Limb (tissue), 2 donors: ENCODE data around the gene GRB2.
"Not testable (repeated sequence)": the region's sequence is repeated elsewhere in the genome, so short reads cannot be mapped to it uniquely, and the experiment has no call there.

Experiments
- DNase-seq, 2 donors: peaks; one replicate each; pipeline ENCODE4 v3.0.0-alpha.2; 2016; ENCODE audit errors: extremely low spot score in 2 of 2

GRB2 gene

DNA sequence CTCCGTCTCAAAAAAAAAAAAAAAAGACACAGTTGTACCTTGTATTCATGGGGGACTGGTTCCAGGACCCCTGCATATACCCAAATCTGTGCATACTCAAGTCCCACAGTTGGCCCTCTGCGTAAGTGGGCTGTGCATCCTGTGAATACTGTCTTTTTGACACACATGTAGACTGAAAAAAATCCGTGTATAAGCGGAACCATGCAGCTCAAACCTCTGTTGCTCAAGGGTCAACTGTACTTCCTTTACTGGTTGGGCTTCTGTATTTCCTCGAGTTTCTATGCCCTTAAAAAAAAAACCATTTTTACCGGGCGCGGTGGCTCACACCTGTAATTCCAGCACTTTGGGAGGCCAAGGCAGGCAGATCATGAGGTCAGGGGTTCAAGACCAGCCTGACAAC, 52.3 kb downstream of the GRB2 start:
- no peak for DNase-seq

DNA sequence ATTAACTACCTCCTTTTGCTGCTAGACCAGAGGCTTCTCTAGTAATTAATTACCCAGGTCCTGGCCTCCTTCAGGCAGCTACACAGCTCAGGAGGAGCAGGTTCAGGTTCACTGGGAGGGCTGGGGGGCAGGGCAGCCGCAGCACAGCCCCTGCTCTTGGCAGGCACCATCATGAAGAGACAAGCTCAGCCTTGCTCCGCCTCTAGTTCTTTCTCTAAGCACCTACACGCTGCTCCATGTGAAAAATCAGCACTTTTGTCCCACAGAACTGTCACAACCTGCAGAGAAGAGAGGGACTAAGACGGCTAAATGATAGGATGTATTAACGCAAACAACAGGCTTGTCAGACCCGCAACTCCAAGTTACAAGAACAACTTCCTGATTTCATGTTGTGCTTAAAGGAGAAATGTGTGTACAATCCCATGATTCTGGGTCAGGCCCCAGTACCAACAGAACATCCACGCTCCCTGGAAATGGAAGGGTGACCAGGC, 53.4 kb downstream of the GRB2 start:
- DNase-seq = peak in 1 of 2 donors; percentile 43

DNA sequence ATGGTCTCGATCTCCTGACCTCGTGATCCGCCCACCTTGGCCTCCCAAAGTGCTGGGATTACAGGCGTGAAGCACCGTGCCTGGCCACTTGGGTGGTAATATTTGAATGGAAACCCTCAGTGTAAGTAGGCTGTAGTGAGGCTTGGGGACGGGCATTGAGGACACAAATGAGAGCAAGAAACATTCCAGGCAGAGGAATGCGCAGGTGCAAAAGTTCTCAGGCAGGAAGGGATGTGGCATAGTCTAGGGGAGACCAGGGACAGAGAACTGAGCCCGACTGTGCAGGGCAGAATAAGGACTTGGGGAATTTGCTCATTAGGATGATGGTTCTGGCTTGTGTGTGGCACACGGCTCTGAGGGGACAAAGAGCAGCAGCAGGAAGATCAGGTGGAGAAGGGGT, 54.8 kb downstream of the GRB2 start:
- DNase-seq = no peak

DNA sequence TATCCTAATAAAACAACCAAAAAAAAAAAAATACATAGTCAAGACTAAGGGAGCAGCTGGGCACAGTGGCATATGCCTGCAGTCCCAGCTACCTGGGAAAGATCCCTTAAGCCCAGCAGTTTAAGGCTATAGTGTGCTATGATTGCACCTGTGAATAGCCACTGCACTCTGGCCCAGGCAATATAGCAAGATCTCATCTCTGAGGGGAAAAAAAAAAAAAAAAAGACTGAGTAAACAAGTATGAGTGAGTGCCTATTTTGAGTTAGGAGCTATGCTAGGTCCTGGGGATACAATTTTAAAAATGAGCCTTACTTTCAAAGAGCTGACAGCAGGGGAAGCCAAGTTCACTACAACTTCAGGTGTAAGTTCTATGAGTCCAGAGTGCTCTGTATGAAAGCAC, 55.4 kb downstream of the GRB2 start:
- DNase-seq = no peak

DNA sequence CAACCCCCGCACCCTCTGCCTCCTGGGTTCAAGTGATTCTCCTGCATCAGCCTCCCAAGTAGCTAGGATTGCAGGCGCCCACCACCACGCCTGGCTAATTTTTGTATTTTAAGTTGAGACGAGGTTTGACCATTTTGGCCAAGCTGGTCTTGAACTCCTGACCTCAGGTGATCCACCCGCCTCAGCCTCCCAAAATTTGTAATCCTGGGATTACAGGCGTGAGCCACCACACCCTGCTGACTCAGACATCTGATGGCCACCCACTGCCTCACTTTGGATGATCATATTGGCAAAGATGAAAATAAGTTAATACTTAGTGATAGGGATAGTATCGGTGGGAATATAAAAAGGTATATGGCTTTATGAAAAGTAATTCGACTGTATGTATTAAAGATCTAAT, 55.9 kb downstream of the GRB2 start:
- DNase-seq = no peak

DNA sequence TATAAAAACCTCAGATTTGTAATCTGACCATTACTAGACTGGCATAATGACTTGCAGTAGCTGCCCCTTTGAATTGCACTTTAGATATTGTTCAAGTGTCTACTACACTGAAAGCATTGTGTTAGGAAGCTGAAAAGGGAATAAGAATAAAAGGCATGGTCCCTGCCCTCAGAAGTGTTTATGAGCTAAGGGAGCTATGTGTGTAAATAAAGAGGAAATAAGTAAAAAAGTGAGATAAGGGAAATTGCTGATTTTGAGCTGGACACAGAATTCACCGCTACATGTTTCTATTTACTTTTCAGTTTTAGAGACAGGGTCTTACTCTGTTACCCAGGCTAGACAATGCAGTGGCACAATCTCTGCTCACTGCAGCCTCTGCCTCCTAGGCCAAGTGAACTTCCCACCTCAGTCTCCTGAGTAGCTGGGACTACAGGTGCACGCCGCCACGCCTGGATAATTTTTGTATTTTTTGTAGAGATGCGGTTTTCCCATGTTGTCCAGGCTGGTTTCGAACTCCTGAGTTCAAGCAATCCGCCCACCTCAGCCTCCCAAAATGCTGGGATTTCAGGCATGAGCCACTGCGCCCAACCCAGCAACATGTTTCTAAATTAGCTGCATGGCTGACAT, 57.0 kb downstream of the GRB2 start:
- DNase-seq = no peak

DNA sequence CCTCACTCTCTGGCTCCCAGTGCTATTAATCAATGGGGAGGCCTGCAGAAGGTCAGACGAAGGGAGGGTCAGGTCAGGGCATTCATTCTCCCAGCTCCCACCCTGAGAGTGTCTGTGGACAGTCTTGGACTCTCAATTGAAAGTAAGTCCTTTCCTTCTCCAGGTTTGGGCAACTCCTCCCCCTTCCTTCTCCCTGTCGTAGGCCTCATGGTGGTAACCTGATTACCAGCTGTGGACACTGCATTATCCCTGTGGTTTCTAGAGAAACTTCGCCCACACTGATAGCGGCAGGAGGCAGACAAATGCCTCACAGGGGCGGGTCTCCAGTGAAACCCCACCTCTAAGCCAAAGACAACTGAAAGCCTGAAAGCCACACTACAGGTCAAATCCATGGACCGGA, 58.6 kb downstream of the GRB2 start:
- DNase-seq = no peak

DNA sequence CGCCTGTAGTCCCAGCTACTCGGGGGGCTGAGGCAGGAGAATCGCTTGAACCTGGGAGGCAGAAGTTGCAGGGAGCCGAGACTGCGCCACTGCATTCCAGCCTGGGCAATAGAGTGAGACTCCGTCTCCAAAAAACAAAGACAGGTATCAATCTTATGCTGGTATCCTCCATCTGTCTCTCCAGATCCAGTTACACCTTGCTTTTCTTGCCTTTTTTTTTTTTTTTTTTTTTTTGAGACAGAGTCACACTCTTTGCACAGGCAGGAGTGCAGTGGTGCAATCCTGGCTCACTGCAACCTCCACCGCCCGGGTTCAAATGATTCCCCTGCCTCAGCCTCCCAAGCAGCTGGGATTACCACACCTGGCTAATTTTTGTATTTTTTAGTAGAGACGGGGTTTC, 59.1 kb downstream of the GRB2 start:
- DNase-seq = not testable (repeated sequence)

DNA sequence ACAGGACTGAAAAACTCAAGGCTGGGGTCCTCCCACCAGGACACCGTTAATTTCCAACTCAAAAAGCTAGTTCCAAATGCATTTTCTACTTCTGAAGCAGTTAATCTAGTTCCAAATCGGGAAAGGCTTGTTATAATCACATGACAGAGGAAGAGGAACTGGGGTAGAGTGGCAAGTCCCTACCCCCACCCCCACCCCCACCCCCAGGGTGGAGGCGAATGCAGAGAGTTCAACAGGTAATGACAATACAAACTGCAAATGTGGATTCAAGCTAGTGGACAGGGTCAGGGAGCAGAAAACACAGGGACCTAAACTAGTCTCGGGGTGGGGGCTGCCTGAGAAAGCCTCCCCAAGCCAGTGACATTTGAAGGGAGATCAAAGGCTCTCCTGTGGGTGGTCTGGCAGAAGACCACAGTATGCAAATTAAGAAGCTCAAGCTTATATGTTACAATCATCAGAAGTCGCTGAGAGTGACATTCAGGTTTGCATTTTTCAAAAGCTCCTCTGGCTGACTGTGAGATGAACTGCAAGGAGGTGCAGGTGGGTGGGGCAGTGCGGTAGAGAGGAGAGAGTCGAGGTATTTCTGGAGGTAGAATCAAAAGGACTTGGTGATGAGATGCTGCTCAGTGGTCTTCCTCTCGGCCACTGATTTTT, 59.8 kb downstream of the GRB2 start:
- no peak for DNase-seq

DNA sequence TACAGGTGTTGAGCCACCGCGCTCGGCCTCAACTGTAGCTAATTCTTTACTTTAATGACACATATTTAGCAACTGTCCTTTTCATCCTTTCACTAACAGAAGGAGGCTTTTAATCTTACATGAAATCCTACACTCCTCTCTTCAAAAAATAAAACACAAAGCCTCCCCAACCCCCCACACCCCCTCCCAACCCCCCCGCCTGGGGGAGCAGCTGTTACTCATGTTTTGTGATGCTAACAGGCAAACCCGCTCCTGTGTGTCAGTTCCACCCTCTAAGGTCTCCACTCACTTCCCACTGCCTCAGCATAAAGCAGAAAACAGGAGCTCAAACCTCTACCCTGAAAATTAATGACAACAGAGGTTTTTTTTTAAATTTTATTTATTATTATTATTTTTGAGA, 60.8 kb downstream of the GRB2 start:
- DNase-seq = peak; percentile 28 to 60

DNA sequence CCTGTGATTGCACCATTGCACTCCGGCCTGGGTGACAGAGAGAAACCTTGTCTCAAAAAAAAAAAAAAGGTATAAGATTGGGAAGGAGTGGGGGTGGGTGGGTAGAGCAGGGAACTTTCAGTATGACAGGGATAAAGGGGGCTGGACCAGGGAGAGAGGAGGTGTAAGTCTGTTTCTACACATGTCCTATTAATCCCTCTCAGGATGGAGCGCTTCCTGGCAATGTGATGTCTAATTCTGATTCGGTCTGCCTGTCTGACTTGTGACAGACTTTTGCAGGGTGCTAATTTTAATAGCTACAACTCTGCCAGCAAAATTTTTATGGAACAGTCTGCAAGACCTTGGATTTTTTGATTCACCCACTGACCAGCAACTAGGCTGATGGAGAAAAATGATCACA, 62.5 kb downstream of the GRB2 start:
- DNase-seq = no peak

DNA sequence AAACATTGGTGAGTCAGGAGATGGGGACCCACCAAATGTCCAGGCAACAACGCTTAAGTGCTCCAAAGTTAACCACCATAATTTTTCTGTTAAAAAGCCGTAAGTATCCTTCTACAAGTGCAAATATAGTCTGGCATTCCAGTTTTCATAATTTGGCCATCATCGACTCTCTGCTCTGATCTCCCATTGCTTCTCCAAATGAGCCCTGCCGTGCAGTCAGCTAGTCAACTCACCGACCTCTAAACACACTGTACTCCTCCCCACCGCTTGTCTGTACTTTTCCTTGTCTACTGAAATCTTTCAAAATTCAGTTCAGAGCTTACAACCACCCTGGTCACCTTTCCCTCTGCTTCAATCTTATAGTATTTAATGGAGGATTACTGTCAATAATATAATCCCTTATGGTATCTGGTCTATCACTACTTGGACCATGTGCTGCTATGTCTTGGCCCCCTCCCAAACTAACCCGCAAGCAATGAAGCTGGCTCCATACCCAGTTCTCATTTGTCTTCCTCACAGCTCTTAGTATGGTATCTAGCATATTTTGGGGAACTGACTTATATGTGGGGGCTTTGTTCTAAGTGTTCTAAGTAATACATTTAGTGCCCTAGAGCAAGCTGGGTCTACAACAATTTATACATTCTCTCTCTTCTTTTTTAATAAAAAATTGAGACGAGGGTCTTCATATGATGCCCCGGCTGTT, 63.5 kb downstream of the GRB2 start:
- no peak for DNase-seq

DNA sequence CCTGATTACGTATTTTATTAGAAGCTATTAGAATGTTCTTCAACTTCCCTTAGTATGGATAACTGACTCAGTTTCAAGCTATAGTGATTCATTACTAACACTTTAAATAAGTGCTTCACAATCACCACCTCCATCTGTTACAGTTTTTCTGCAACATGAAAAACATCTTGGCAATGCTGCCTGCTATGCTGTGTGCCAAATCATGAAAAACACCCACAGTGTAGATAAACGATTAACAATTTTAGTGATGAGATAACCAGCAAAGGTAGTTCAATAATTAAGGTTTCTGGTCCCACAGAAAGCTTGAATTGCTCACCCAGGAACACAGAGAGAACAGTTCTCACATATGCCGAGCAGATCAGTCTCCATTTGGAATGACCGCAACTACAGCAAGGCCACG, 64.8 kb downstream of the GRB2 start:
- DNase-seq = no peak

DNA sequence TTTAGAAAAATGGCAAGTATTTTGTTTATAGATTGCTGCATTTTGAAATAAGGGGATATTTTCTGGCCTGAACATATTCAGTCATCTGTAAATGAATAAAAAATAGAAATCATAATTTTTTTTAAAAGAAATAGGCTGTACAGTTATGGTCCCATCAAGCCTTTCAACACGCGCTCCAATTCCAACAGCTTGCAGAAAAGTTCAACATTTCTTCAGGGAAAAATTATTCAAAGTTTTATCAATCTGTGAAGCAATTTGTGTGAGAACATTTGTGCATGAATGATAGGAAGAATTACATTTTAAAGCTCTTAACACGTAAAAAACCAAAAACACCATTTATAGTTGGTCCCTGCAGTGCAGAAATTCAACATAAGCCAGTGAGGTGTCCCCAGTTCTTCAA, 65.5 kb downstream of the GRB2 start:
- DNase-seq = no peak

DNA sequence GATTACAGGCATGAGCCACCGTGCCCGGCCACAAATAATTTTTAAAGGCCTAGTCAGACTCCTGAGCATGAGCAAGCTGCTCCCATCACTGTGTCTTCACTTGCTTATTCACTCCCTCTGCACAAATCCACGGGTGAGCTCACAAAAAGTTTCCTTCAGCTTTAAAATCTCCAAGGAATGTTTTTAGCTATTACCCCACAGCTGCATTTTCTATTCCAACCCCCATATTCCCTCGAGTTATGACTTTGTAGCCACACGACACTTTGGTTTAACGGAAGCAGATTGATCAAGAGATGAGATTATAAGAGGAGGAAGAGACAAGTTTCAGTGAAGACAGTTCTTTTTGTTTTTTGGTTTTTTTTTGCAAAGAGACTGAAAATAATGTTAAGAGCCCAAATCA, 67.1 kb downstream of the GRB2 start:
- DNase-seq = no peak

DNA sequence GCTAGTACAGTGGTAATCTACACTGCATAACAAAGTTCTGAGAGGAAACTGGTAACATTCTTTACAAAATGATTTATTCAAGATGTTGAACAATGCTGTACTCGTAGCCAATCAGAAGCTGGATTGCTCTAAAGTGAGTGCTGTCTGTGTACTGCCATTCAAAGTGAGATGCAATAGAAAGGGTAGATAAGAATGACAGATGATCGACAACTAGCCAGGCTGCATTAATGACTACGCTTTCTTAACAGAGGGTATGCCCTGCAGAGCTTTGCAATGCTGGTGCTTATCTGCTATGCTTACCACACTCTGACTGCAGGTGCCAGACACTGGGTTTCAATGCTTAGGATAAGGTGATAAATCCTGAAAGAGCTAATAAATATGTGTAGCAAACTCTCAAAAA, 70.2 kb downstream of the GRB2 start:
- no peak for DNase-seq

DNA sequence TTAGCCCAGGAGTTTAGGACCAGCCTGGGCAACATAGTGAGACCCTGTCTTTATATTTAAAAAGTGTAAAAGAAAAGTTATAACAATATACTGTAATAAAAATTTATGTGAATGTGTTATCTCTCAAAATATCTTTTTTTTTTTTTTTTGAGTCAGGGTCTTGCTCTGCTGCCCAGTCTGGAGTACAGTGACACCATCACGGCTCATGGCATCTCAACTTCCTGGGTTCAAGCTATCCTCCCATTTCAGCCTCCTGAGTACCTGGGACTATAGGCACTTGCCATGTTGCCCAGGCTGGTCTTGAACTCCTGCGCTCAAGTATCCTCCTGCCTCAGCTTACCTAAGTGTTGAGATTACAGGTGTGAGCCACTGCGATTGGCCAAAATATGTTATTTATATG, 70.8 kb downstream of the GRB2 start:
- DNase-seq = no peak

DNA sequence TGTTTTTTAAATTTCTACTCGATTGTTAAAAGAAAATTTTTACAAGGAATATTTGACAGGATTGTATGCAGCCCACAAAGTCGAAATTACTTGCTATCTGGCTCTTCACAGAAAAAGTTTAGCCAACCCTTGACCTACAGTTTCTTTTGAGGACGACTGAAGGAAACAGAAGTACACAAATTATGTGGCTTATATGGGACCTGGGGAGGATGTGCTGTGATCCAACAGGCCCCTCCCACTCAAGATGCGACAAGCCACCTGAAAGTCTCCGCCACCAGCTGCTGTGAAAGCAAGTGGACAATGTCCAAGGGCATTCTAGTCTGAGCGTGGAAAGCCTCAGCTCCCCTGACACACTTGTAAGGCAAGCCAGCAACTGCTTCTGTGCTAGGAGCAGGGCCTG, 73.8 kb downstream of the GRB2 start:
- no peak for DNase-seq

DNA sequence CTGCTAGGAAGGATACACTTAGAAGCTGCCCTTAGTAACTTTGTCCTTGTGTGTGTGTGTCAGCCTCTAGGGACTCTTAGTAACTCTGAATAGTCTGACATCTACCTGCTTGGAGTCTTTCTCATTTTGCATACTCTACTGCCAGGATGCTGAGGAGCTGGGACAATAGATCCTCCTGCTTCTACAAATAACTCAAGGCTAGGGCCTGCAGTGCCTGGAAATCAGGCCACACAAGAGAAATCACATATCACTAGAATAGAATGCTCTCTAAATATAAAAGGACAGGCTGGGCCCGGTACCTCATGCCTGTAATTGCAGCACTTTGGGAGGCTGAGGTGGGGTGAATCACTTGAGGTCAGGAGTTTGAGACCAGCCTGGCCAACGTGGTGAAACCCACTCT, 77.7 kb downstream of the GRB2 start:
- DNase-seq = no peak

DNA sequence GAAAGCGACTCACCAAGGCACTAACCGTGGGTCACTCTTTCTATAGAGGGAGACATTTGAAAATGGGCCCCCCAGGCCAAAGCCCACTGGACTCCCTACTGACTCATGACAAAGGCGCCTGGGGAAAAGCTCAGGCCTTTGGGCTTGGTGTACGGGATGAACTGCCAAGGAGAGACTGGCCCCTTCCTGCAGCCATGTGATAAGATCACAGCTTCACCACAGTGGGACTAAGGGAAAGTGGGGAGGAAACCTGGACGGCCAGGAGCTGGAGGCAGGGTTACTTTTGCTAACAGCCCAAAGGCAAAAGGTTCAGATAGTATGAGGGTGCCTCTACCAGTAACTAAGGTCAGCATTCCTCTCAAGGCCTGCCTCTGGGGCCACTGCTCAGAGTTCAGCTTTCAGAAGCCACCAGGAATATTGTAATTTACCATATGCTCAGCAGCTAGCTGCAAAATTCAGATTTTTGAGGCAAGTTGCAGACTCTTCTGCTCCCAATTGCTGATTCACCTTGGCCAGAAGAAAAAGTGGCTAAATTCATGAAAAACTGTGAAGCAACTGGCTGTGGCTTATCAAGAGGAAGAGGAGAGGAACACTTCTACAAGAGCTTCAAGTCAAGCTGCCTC, 79.1 kb downstream of the GRB2 start:
- DNase-seq = no peak

DNA sequence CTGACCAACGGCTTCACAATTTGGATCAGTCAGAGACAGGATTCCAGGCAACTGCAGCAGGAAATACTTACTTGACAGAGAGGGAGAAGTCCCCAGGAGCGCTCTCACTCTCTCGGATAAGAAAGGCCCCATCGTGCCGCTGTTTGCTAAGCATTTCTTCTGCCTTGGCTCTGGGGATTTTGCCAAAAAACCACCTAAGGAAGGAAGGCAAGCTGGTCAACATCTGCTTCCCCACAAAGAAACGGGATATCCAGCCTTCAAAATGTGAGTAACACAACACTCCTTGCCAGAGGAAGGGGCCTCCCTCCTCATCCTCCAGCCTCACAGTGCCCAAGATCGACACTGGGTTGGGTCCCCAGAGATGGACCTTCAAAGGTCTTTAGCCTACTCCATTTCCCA, 79.7 kb downstream of the GRB2 start:
- DNase-seq = no peak

DNA sequence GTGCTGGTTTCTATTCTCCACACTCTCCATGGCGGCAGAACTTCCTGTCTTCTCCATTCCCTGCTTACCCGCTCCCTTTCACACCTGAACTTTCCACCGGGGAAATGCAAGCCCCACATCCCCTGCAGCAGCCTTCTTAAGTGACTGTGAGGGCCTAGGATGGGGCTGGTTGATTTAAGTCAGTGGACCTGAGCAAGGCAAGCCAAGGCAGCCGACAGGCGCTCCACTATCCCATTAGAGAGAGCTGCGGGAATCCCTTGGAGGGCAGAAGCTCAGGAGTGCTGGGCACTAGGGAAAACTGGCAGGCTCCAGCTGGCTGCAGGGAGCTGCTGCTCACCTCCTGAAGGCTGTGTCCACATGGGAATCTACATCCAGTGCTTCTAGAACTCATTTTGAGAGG, 80.1 kb downstream of the GRB2 start:
- DNase-seq = no peak

DNA sequence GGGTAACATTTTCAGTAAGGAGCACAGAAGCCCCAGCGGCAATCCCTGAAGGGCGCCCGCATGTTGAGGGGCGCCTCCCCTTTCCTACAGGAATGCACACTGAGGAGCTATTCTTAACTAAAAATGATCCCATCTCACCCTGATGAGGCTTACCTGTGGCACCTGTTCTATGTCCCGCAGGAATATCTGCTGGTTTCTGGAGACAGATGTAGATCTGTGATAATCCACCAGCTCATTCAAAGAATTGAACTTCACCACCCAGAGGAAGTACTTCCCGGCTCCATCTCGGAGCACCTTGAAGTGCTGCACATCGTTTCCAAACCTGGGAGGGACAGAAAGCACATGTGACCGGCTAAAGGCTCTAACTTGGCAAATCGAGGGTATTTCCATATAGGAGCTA, 84.0 kb downstream of the GRB2 start:
- no peak for DNase-seq
